T-helper 2 cell treated with Interferon-gamma antibody and Interleukin-4, amounts not matched to agents 100 ng/mL and 5 ng/mL, for 36 hours (primary cell): Measurements from ENCODE around the gene SLC6A6. TPM values are rescaled to one million over a fixed set of nuclear protein-coding genes. Genes with fewer than 3 reads are reported as not detected.

ENCODE experiments used
- intact Hi-C: fragments of 100-400 bp; cut with micrococcal nuclease; formaldehyde crosslinking; loops from one replicate; pipeline ENCODE4 v1.15.1; 2023
- total RNA-seq: library from RNA; stranded (reverse); gene quantifications from 2 replicates; pipeline ENCODE4 v1.2.3, GENCODE V29; 2022

SLC6A6 gene
- total RNA-seq, 1 donor from 2014 or later: 41.9 TPM

DNA sequence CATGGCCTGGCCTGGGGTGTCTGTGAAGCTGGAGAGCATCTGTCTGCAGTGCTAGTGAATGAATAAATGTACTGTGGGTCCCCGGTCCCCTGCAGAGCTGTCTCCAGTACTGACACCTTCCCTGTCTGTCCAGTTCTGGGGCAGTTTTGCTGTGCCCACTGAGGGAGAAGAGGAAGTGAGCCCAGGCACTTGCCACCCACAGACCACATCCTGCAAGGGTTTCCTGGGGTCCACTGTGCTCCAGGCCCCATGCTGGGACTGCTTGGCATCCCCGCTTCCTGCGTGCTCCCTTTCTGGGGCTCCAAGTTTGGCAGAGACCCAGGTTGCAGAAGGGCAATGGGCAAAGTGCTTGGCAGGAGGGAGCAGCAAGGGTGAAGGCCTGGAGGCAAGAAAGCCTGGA, 4.9 kb upstream of the SLC6A6 start:
- intact Hi-C loops: no loop called here

DNA sequence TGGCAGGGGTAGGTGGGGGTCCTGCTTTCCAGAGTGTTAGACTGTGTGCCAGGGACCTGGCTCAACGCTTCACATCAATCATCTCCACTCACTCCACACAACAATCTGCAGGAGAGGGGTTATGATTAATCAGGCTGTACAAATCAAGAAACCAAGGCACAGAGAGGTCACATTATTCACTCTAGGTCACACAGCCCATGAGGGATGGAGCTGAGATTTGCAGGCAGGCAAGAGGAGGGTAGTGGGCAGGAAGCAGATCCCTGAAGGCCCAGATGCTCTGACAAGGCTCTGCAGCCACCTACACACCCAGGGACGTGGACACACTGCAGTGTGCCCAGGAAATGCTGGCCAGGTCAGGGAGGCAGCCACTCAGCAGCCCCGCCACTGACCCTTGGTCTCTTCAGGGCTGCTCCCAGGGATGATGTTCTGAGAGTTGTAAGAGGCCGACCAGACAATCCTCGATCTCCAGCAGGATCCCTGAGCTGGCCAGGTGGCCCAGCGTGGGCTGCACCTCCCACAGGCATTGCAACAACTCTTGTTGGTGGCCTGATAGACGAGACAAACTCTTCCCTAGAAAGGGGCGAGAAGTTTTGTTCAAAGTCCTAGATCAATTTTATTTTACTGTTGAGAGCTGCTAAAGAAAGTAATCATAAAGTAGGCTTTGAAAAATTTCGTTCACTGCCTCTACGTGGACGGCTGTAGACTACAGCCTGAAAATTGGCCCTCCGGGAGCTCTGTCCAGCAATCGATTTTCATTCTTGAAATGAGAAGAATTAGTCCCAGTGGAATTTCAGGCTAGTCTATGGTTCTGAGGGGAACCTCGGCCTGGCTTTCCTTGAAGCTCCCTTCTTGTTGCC, 4.2 kb upstream of the SLC6A6 start:
- intact Hi-C loops: no loop called here

DNA sequence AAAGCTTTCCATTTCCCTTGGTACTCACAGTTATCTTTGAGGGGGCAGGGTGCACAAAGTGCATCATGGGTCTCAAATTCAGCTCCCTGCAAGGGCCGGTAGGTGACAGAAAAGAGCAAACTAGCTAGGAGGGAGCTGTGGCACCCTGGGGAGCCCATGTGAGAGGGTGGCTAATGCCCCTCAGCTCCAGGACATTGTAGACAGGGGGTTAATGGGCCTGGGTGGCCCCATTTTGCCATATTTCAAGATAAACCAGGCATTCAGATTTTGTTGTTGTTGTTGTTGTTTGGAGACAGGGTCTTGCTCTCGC, 3.7 kb upstream of the SLC6A6 start:
- intact Hi-C loops: no loop called here

DNA sequence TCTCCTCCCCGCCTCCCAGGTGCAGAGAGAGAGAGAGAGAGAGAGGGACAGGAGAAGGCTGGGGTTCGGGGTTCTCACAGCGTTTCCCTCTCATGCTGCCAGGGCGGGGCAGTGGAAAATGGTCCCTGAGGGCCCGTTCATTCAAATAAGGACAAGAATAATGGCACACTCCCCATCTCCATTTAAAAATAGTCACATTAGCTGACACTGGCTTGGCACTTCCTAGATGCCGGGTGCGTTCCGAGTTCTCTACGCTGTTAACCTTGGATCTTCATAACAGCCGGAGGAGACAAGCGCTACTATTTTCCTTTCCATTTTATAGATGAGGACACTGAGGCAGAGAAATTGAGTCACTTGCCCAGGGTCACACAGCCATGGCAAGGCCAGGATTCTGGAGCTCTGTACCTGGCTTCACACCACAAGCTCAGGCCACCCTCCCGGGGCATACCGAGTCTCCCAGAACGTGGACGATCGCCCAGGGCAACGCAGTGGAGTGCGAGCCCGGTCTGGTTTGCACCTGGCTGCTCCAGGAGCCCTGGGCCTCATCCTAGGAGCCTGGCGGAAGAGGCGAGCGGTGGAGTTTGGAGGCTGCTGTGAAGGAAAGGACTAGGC, 608 bp upstream of the SLC6A6 start:
- intact Hi-C loops: loop anchor here (1.0 to 10.0 kb wide), 9 partner anchors 31 to 546 kb away; partner anchors contain the start of genes CCDC174, CHCHD4, LSM3 and NR2C2

DNA sequence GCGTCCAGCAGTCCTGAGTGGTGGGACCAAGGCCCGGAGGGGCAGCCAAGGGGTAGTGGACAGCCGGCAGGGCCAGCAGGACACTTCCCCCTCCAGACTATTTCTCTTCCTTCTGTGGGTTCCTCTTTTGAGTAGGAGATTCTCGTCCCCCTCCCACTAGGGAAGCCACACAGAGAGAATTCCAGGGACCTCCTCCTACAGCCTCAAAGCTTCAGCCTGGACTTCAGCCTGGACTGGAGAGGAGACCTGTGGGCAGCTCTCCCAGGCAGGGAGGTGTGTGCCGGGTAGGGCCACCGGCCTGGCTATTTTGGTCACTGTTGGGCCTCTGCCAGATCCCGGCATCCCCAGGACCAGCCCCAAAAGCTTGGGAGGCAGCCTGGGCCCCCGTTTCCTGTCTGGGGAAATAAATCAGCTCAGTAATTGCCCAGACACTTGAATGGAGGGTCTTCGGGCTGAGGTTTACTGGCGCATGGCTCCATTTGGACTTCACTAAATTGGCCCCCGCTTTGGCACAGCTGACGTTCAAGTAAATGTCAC, 1.3 kb downstream of the SLC6A6 start:
- intact Hi-C loops: loop anchor here (2.0 to 10.0 kb wide), 3 partner anchors 57 to 544 kb away; partner anchors contain the start of gene NR2C2

DNA sequence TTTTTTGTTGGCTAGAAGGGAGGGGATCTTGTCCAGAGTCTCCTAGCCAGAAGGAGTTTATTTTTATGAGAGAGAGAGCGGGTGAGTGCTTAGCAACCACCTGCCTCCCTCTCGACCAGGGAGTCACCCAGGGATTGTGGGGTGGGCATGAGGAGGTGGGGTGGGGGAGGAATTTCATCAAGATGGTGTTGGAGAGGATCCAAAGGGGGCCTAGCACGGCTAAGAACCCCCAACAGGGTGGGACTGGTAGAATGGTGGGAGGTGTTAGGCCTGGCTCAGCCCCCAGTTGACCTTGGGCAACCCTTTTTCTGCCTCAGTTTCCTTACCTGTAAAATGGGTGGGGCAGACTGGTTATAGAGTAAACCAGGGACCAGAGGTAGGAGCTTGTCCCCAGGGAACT, 1.8 kb downstream of the SLC6A6 start:
- intact Hi-C loops: loop anchor here (5.0 to 10.0 kb wide), 2 partner anchors 509 to 543 kb away; partner anchors contain the start of gene NR2C2

DNA sequence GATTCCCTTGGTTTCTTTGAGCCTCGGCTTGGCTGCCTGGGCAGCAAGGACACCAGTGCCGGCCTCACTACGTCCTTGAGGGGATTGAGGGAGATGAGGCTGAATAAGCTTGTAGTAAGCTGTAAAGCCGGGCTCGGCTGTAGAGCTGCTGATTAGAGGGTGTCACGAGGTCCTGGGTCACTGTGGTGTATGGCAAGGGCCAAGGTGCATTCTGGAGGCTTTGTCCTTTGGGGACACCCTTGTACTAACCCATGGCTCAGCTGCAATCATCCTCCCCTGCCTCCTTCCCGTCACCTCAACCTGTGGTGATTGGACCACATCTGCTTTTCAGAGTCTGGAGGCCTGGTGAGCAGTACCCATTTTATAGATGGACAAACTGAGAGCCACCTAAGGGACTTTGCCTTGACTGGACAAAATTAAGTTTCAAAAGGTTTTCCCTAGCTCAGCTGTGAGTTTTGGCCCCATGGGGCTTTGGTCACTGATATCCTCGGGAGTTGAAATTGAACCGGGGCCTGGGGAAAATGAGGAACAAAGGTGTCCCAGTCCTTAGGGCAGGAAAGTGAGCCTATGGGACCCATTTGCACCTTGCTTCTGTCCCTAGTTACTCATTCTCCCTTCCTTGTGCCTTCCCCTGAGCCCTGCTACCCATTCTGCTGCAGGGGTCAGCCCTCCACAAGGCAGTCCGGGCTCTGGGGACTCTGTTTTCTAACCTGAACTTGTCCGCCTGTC, 2.4 kb downstream of the SLC6A6 start:
- intact Hi-C loops: loop anchor here (5.0 to 10.0 kb wide), 2 partner anchors 510 to 543 kb away; partner anchors contain the start of gene NR2C2

DNA sequence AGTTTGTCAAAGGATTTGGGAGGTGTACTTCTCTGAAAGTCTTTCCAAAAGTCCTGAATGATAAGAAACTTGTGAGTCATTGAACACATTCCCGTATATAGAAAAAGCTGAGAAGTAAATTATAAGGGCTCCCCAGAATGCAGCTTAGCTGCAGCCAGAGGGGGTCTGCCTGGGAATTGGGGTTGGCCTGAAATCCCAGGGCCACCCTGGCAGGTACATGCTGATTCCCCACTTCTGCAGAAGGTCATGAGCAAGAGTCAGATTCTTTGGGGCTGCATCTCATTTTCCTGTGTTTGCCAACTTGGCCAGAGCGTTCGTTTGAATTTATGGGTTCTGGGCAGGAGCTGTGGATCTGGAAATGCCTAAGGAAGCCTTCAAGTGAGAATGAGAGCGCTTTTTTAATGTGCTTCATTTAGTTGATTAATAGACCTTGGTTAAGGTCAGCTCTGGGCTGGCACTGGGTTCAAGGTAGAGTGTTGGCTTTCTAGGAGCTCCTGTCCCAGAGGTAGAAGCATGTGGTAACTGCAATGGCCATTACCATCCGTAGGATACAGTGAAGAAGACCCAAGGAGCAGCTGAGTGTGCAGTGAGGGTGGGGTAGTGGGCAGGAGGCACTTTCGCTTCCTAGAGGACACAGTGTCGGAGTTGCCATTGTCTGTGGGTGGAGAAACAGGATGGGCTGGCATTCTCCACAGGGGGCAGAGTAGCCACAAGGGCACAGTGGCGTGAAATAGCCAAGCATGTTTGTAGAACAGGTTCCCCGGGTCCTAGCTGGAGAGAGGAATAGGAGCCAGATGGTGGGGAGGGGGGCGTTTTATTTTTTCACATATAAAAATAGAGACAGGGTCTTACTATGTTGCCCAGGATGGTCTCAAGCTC, 3.2 kb downstream of the SLC6A6 start:
- intact Hi-C loops: loop anchor here (10.0 kb wide), 1 partner anchor 511 kb away; no protein-coding TSS in a partner anchor

DNA sequence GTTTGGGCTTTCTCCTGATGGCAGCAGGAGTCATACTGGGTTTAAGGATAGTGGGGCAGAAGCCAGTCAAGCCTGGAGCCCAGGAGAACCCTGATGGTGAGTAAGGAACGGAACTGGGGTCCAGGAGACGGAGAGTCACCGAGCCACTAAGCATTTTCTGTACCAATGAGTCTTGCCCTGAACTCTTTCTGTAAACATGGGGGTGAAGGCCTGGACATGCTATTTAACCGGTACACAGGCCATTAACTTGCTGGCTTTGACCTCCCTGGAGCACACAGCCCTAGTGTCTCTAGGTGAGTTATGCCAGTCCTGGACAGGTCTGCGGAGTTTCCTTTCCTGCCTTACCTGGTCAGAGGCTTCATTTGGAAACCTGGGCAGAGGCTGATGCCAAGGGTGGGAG, 3.9 kb downstream of the SLC6A6 start:
- intact Hi-C loops: loop anchor here (10.0 kb wide), 1 partner anchor 512 kb away; no protein-coding TSS in a partner anchor

DNA sequence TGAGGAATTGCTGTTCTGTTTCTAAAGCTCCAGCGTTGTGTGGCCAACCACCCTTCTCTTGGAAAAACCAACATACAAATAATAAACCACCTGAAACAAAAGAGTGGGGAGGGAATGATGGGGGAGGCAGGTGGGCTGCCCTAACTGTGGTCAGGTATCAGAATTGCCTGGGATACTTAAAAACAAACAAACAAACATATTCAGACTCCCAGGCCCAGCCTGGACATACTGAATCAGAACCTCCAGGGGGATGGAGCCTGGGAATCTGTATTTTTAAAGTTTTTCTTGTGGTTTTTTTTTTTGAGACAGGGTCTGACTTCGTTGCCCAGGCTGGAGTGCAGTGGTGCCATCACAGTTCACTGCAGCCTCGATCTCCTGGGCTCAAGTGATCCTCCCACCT, 4.4 kb downstream of the SLC6A6 start:
- intact Hi-C loops: loop anchor here (10.0 kb wide), 1 partner anchor 512 kb away; no protein-coding TSS in a partner anchor

DNA sequence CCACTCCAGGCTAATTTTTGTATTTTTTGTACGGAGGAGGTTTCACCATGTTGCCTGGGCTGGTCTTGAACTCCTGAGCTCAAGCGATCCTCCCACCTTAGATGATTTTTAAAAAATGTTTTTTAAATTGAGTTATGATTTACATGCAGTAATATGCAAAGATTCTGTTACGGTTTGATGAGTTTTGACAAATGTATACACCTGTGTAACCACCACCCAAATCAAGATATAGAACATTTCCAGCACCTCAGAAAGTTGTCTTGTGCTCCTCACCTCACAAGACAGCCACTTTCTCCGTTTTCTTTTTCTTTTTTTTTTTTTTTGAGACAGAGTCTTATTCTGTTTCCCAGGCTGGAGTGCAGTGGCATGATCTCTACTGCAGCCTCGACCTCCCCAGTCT, 4.8 kb downstream of the SLC6A6 start:
- intact Hi-C loops: loop anchor here (10.0 kb wide), 1 partner anchor 512 kb away; no protein-coding TSS in a partner anchor

DNA sequence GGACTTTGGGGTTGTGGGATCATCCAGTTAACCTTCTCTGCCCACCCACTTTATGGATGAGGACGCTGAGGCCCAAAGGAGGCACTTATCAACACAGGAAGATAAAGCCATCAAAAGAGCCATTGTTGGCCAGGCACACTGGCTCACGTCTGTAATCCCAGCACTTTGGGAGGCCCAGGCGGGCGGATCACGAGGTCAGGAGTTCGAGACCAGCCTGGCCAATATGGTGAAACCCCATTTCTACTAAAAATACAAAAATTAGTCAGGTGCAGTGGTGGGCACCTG, 7.3 kb downstream of the SLC6A6 start:
- intact Hi-C loops: loop anchor here (10.0 kb wide), 1 partner anchor 515 kb away; no protein-coding TSS in a partner anchor

DNA sequence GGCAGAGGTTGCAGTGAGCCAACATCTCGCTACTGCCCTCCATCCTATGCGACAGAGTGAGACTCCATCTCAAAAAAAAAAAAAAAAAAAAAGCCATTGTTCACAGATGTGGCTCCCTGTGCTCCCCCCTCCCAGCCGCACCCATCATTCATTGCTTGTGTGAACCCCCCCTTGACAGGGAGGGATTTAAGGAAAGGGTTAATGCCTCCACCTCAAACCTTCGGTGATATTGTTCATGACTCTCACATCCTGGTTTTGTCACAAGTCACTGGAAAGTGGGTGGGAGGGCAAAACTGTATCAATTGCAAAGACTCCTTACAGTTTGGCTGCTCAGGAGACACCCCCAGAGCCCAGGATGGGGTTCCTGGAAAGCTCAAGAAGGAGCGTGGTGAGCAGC, 7.7 kb downstream of the SLC6A6 start:
- intact Hi-C loops: no loop called here

DNA sequence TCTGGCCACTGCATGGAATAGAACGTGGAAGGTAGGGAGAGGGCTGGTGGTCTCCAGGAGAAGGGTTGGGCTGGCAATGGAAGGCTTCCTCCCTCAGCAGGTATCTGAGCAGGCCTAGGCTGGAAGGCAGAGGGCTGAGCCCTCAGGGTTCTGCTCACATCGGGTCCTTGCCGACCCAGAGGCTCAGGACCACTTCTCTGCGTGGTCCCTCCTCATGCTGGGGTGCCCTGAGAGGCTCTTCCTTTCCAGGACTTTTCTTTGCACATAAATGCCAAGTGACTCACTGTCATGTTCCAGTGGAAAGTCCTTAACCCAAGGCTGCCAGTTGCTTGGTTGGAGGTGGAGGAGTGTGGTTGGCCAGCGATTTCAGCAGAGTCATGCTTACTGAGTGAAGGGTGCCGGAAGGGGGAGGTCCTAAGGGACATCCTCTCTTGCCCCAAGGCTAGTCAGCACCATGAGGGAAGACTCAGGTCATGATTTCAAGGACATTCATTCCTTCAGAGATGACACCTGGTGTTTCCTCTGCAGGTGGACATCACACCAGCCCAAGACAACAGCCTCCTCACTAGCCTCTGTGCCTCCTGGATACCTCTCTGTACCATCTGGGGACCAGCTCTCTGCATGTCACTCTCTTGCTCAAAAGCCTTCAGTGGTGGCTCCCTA, 8.2 kb downstream of the SLC6A6 start:
- intact Hi-C loops: no loop called here

DNA sequence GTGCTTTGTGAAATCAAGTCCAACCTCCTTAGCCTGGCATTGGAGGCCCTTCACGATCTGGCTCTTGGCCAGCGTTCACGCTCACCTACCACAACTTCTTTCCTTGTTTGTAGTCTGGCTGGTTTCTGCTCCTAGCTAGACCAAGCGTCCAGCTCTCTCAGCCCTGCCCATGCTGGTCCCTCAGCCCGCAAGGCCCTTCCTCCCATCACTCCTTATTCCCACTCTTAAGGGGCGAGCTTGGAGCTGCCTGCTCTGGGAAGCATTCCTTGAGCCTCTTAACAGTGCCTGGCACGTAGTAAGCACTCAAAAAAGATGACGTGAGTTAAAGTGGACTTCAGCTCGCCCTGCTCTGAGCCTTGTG, 8.7 kb downstream of the SLC6A6 start:
- intact Hi-C loops: no loop called here

DNA sequence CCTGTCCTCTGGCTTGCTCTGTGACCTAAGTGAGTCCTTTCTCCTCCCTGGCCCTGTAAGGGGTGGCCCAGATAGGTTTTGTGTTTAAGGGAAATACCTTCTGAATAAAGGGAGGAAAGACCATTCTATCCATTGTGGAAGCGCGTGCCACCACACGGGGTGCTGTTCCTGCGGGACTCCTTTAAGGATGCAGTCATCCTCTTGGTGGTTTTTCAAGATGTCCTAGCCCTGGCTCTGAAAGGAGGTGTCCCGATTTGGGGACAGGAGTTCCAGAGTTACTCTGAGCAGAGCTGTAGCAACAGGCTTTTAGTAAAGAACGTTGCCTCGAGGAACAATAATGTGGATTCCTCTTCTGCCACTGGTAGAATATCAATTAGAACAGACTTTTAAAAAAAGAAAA, 9.6 kb downstream of the SLC6A6 start:
- intact Hi-C loops: no loop called here

DNA sequence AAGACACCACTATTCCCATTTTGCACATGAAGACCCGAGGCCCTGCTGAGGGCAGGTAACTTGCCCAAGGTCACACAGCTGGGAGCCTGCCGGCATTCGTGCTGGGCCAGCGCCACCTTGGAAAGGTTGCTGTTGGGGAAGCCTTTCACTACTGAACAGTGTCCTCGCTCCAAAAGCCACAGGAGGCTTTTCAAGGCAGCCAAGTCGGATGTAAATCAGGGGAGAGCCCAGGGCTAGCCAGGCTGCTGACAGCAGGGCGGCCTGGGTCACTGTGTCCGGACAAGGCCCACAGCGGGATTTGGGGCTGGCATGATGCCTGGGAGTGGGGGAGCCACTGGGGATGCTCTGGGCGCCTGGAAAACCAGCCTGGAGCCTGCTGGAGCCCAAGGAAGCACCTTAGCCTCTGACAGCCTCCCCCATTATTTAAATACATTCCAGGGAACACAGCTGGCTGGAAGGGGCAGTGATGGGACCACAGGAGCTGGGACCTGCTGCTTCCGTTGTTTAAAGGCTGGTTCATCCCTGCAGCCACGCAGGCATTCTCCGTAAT, 10.5 kb downstream of the SLC6A6 start:
- intact Hi-C loops: no loop called here

DNA sequence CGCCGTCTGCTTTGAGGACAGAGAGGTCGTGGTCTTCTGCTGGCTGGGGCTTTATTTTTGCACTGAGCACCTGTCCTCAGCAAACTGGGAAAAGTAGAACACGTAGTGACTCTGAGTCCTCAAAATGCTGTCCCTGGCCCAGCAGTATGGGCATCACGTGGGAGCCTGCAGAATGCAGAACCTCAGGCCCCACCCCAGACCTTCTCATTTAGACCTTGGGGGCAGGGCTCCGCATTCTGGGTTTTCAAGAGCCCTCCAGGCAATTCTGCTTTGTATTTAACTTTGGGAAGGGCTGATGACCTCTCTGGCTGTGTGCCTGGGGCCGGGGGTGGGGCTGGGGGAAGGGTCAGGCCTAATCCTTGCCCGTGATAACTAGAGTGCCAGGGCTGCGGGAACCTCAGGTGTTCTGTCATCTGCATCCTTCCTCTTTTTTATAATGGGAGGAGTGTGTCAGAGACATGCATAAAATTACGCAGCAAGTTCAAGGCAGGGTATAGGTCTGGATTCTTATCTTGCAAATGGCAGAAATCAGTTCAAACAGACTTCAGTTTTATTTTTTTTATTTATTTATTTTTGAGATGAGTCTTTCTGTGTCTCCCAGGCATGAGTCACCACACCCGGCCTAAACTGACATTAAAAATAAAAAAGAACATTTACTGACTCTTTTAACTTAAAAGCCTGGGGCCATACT, 11.1 kb downstream of the SLC6A6 start:
- intact Hi-C loops: no loop called here

DNA sequence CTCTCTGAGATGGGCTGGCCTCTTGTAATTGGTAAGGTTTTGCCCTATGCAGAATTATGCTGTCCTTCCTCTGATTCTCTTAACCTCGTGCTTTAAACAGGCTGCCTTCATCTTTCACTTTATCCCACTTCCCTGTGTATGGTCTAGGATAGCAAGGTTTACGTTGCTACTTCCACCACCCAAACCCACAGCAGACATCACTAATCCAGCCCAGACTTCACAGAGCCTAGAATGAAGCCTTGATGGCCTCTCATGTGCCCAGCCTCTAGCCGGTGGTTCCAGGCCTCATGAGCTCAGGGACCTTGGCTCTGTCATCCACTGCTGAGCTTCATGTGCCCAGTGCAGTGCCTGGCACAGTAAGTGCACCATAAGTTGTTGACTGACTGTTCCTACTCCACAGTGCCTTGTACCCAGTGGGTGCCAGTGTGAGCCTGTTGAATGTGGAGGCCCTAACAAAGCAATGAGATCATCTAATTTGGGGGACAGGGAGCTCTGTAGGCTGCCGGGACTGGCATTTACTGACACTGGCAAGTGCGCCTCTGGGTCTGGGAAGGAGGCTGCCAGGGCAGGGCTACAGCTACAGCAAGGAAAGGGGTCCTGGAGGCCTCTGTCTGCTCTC, 12.5 kb downstream of the SLC6A6 start:
- intact Hi-C loops: no loop called here
